ENCODE measurements around the gene SPRED2.

The SPRED2 gene

GRCh38 chr2:65427532-65427931 lies 4.9 kb downstream of the SPRED2 start:
- no peak for TF ChIP-seq SIN3A (IDR thresholded peaks at IDR 0.05; ENCODE audit: borderline replicate concordance, insufficient read depth, low read length)
- no peak for TF ChIP-seq REST (IDR thresholded peaks at IDR 0.05; ENCODE audit: insufficient read depth in 1 of 2, low read depth in 2 of 2, low read length in 2 of 2)
- no peak for TF ChIP-seq POLR2AphosphoS5 (IDR thresholded peaks at IDR 0.05; ENCODE audit: low read depth, low read length)
- no peak for TF ChIP-seq TAF1 (IDR thresholded peaks at IDR 0.05; ENCODE audit: borderline replicate concordance, insufficient read depth, low read length)
- no peak for TF ChIP-seq FOXP2 (optimal IDR thresholded peaks at IDR 0.05; ENCODE audit: borderline replicate concordance, extremely low read depth, extremely low read length, insufficient read depth)

GRCh38 chr2:65425276-65425675 lies 7.1 kb downstream of the SPRED2 start:
- TF ChIP-seq TAF1 (IDR thresholded peaks at IDR 0.05; ENCODE audit: borderline replicate concordance, insufficient read depth, low read length) (no peak), FOXP2 (optimal IDR thresholded peaks at IDR 0.05; ENCODE audit: borderline replicate concordance, extremely low read depth, extremely low read length, insufficient read depth) (no peak), SIN3A (IDR thresholded peaks at IDR 0.05; ENCODE audit: borderline replicate concordance, insufficient read depth, low read length) (no peak), REST (IDR thresholded peaks at IDR 0.05; ENCODE audit: insufficient read depth in 1 of 2, low read depth in 2 of 2, low read length in 2 of 2) (no peak), POLR2AphosphoS5 (IDR thresholded peaks at IDR 0.05; ENCODE audit: low read depth, low read length) (no peak)

- TF ChIP-seq TAF1 (IDR thresholded peaks at IDR 0.05; ENCODE audit: borderline replicate concordance, insufficient read depth, low read length), result no peak
- no peak for TF ChIP-seq FOXP2 (optimal IDR thresholded peaks at IDR 0.05; ENCODE audit: borderline replicate concordance, extremely low read depth, extremely low read length, insufficient read depth)
- TF ChIP-seq SIN3A (IDR thresholded peaks at IDR 0.05; ENCODE audit: borderline replicate concordance, insufficient read depth, low read length), result no peak
- no peak for TF ChIP-seq REST (IDR thresholded peaks at IDR 0.05; ENCODE audit: insufficient read depth in 1 of 2, low read depth in 2 of 2, low read length in 2 of 2)
- no peak for TF ChIP-seq POLR2AphosphoS5 (IDR thresholded peaks at IDR 0.05; ENCODE audit: low read depth, low read length)
These were observed 8.0 kb downstream of the SPRED2 start for GRCh38 chr2:65424391-65424790.

GRCh38 chr2:65421432-65421748 lies 11.0 kb downstream of the SPRED2 start:
- TF ChIP-seq FOXP2 (optimal IDR thresholded peaks at IDR 0.05; ENCODE audit: borderline replicate concordance, extremely low read depth, extremely low read length, insufficient read depth), result no peak
- no peak for TF ChIP-seq TAF1 (IDR thresholded peaks at IDR 0.05; ENCODE audit: borderline replicate concordance, insufficient read depth, low read length)
- no peak for TF ChIP-seq REST (IDR thresholded peaks at IDR 0.05; ENCODE audit: insufficient read depth in 1 of 2, low read depth in 2 of 2, low read length in 2 of 2)
- TF ChIP-seq POLR2AphosphoS5 (IDR thresholded peaks at IDR 0.05; ENCODE audit: low read depth, low read length), result no peak
- TF ChIP-seq SIN3A (IDR thresholded peaks at IDR 0.05; ENCODE audit: borderline replicate concordance, insufficient read depth, low read length), result no peak

All from PFSK-1 (cell line).